Thoracic aorta (tissue), 2 donors: ENCODE data around the gene CCL1. TPM values are rescaled to one million over a fixed set of nuclear protein-coding genes. Genes with fewer than 3 reads are reported as not detected.

Experiments used
- ATAC-seq: fragments of 150-250 bp; one replicate; pipeline ENCODE4 v1.8.0; 2017; ENCODE audit warnings: low read depth; ENCODE audit not compliant: insufficient number of reproducible peaks, low FRiP score
- DNase-seq: peaks from one replicate; pipeline ENCODE4 v3.0.0-alpha.2; 2020; ENCODE audit warnings: low spot score
- H3K27ac ChIP-seq, 2 donors: fragments of 200-600 bp; sonication (generic); 1 replicate in 1 of 2; 2 replicates in 1 of 2; pipeline ENCODE4 v1.5.1; 2016; ENCODE audit warnings: mild to moderate bottlenecking in 2 of 2, moderate library complexity in 2 of 2
- H3K27me3 ChIP-seq: fragments of 200-600 bp; sonication (generic); replicated peaks from 2 replicates; pipeline ENCODE4 v1.6.0; 2016; ENCODE audit warnings: mild to moderate bottlenecking; ENCODE audit not compliant: insufficient read depth
- H3K36me3 ChIP-seq: fragments of 200-600 bp; sonication (generic); one replicate; pipeline ENCODE4 v1.5.1; 2016
- H3K4me1 ChIP-seq, 2 donors: fragments of 200-600 bp; sonication (generic); 1 replicate in 1 of 2; 2 replicates in 1 of 2; pipeline versions ENCODE4 v1.5.1 to v1.6.0; 2016; ENCODE audit warnings: low read depth in 2 of 2, mild to moderate bottlenecking in 1 of 2; ENCODE audit not compliant: control insufficient read depth in 1 of 2
- H3K4me3 ChIP-seq: fragments of 200-600 bp; sonication (generic); 2 replicates; pipeline ENCODE4 v1.5.1; 2016; ENCODE audit warnings: mild to moderate bottlenecking
- H3K9me3 ChIP-seq: fragments of 200-600 bp; sonication (generic); 2 replicates; pipeline ENCODE4 v1.5.1; 2016
- CTCF ChIP-seq: fragments of 200-600 bp; sonication (generic); IDR thresholded peaks from one replicate; pipeline ENCODE4 v1.5.1; 2019; ENCODE audit warnings: antibody characterized with exemption
- total RNA-seq, 2 donors: library from RNA; depleted of rRNA; stranded (reverse); fragments of >200 nt; gene quantifications; one replicate each; pipeline versions ENCODE4 v1.1.0 to v1.2.3, GENCODE V29; 2016

The CCL1 gene
- total RNA-seq, 2 donors from 2014 or later: not detected

DNA sequence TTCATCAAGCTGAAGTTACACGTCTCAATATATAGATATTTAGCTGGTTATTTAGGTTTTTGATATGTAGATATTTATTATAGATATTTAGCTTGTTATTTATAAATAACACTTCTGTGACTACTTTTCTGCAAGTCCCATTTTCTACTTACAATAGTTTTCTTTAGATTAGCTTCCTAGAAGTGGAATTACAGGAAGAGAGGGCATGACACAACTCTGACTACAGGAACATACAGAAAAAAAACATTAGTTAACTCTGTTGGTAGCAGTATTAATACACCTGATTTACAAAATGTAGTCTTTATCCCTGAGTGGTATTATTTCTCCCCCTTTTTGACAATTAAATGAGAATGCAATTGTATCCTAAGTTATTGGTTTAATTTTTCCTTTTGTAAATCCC, 21.2 kb upstream of the CCL1 start:
- ATAC-seq (no peak), DNase-seq (no peak)
- Histone ChIP-seq H3K9me3 (no peaks in the 10 kb centered on the region), H3K4me3 (no peak overlapping the region), H3K27me3 (no peaks in the 10 kb centered on the region), H3K36me3 (no peaks in the 10 kb centered on the region), H3K27ac (no peak overlapping the region), H3K4me1 (peaks cover 4 to 7% of the 10 kb centered on the region in 2 donors)
- TF ChIP-seq CTCF: no peak

- Histone ChIP-seq H3K4me3 (no peak overlapping the region), H3K27me3 (no peaks in the 10 kb centered on the region), H3K27ac (no peak overlapping the region), H3K36me3 (no peaks in the 10 kb centered on the region), H3K4me1 (peaks cover 4 to 7% of the 10 kb centered on the region in 2 donors), H3K9me3 (no peaks in the 10 kb centered on the region)
- TF ChIP-seq CTCF: no peak
- DNase-seq (no peak), ATAC-seq (no peak)
Observed at GRCh38 chr17:34383216-34383615, 20.2 kb upstream of the CCL1 start.

- no peak overlapping the region for H3K27ac ChIP-seq
- ATAC-seq (no peak), DNase-seq (no peak)
- no peak overlapping the region for H3K4me3 ChIP-seq
- no peaks in the 10 kb centered on the region for H3K9me3 ChIP-seq
- no peaks in the 10 kb centered on the region for H3K27me3 ChIP-seq
- TF ChIP-seq CTCF: no peak
- peaks cover 4% of the 10 kb centered on the region in 2 donors for H3K4me1 ChIP-seq
- no peaks in the 10 kb centered on the region for H3K36me3 ChIP-seq
Observed at GRCh38 chr17:34382621-34383124, 19.6 kb upstream of the CCL1 start.

- no peaks in the 10 kb centered on the region for H3K27me3 ChIP-seq
- no peaks in the 10 kb centered on the region for H3K36me3 ChIP-seq
- DNase-seq (no peak), ATAC-seq (no peak)
- no peaks in the 10 kb centered on the region for H3K4me1 ChIP-seq
- H3K9me3 ChIP-seq: no peaks in the 10 kb centered on the region
- no peak overlapping the region for H3K27ac ChIP-seq
- TF ChIP-seq CTCF: no peak
- no peak overlapping the region for H3K4me3 ChIP-seq
Observed at GRCh38 chr17:34379868-34380267, 16.8 kb upstream of the CCL1 start.

DNA sequence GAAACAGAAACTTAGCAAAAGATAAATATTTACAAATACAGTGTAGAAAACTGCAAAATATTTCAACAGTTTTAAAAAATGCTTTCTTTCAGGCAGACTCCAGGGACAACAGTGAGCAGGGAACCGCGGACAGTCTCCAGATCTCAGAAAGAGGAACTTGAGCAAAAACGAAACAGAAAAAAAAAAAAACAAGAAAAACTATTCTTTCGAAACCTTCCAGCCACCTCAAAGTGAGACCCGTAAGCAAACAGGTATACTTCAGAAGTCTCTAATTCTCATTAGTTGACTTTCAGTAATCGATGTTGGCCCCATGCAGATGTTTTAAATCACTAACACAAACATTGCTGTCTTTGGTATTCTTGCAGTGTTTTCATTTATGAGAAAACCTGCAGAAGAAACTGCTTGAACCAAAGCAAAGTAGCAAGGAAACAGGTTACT, 15.7 kb upstream of the CCL1 start:
- no peak overlapping the region for H3K4me3 ChIP-seq
- no peaks in the 10 kb centered on the region for H3K4me1 ChIP-seq
- no peaks in the 10 kb centered on the region for H3K9me3 ChIP-seq
- H3K27ac ChIP-seq: no peak overlapping the region
- TF ChIP-seq CTCF: no peak
- H3K27me3 ChIP-seq: no peaks in the 10 kb centered on the region
- no peak for ATAC-seq
- DNase-seq: no peak
- H3K36me3 ChIP-seq: no peaks in the 10 kb centered on the region
